Erythroblast (primary cell): ENCODE measurements around the gene FAM163B.

Experiments used
- GATA1 ChIP-seq: IDR thresholded peaks from 2 replicates; pipeline ENCODE4 v1.6.1; 2011; ENCODE audit warnings: low read depth, mild to moderate bottlenecking, control low read depth, low read length, moderate library complexity
- POLR2A ChIP-seq: IDR thresholded peaks from 2 replicates; pipeline ENCODE4 v1.6.1; 2011; ENCODE audit warnings: mild to moderate bottlenecking, low read length

DNA sequence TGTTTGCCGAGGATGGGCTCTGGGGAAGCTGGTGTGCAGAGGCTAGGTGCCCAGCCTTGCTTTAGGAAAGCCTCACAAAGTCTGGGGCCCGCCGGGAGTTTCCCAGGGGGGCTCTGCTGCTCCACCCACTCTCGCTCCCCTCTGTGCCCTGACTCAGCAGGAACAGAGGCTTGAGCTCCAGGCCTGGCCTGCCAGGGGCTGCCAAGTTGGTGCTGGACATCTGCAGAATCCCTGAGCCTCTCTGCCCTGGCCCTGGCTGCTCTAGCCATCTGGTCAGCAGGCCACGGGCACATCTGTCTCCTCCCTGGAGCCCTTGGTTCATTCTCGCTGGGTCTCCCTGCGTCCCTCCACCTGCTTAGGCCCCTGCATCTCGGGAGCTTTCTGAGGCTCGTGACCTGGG is 75.3 kb downstream of the FAM163B start:
- TF ChIP-seq POLR2A (no peak), GATA1 (no peak)
